Ovary (tissue), 9 donors: ENCODE data around the gene SLIT1. TPM values are rescaled to one million over a fixed set of nuclear protein-coding genes. Genes with fewer than 3 reads are reported as not detected.

ENCODE experiments used
- DNase-seq, 5 donors: peaks; one replicate each; pipeline ENCODE4 v3.0.0-alpha.2; 2019 to 2020
- H3K27ac ChIP-seq, 2 donors: fragments of 200-600 bp; one replicate each; pipeline versions ENCODE4 v1.5.1 to v1.8.0; 2019 to 2022
- H3K27me3 ChIP-seq: fragments of 200-600 bp; one replicate; pipeline ENCODE4 v1.8.0; 2022
- H3K36me3 ChIP-seq: fragments of 200-600 bp; sonication (generic); one replicate; pipeline ENCODE4 v1.5.1; 2019
- H3K4me1 ChIP-seq: one replicate; pipeline ENCODE4 v1.8.1; 2013; ENCODE audit warnings: mild to moderate bottlenecking, moderate library complexity; ENCODE audit not compliant: insufficient read depth
- H3K4me3 ChIP-seq: fragments of 200-600 bp; sonication (generic); one replicate; pipeline ENCODE4 v1.5.1; 2017
- H3K9me3 ChIP-seq, 2 donors: fragments of 200-600 bp in 1 of 2; sonication (generic) in 1 of 2; one replicate each; pipeline versions ENCODE4 v1.5.1 to v1.8.1; 2013 to 2019; ENCODE audit warnings: mild to moderate bottlenecking in 1 of 2, moderate library complexity in 1 of 2
- CTCF ChIP-seq, 3 donors: fragments of 450-650 bp in 2 of 3; fragments of 200-600 bp in 1 of 3; IDR thresholded peaks; one replicate each; pipeline versions ENCODE4 v1.5.1 to v1.8.0; 2016 to 2022; ENCODE audit warnings: antibody characterized with exemption in 3 of 3, mild to moderate bottlenecking in 1 of 3
- EP300 ChIP-seq: sonication (generic); formaldehyde crosslinking; IDR thresholded peaks from one replicate; pipeline ENCODE4 v1.6.1; 2017; ENCODE audit warnings: antibody characterized with exemption
- POLR2A ChIP-seq: fragments of 450-650 bp; IDR thresholded peaks from one replicate; pipeline ENCODE4 v1.6.1; 2017; ENCODE audit warnings: antibody characterized with exemption, mild to moderate bottlenecking, moderate library complexity
- WGBS, 3 donors: extraction: QIAGEN DNeasy Blood & Tissue Kit in 1 of 3; methylation state at CpG; one replicate each; pipeline versions ENCODE4 v1.1.5 to v1.1.7; 2013 to 2017; 5-methylcytosine and 5-hydroxymethylcytosine counted together
- intact Hi-C, 4 donors: fragments of 100-400 bp; cut with DNase I; formaldehyde crosslinking; loops; one replicate each; pipeline versions ENCODE4 v1.11.0 to v1.15.1; 2022 to 2023
- polyA plus RNA-seq, 2 donors: library from polyadenylated mRNA; stranded (reverse); fragments of 200-250 nt in 1 of 2; fragments of 350-450 nt in 1 of 2; fragmentation: Illumina TruSeq in 1 of 2; extraction: RNeasy Lipid Tissue Mini Kit (QIAGEN cat#74804) in 1 of 2; gene quantifications; one replicate each; pipeline ENCODE4 v1.2.3, GENCODE V29; 2013 to 2014
- total RNA-seq, 7 donors: library from RNA; depleted of rRNA in 2 of 7; stranded (reverse); fragments of >200 nt in 2 of 7; fragmentation: NEBNext Ultra II Directional in 3 of 7; extraction: Animal tissue kit (Norgen Biotek cat#: 25700) in 3 of 7; gene quantifications; one replicate each; pipeline versions ENCODE4 v1.1.0 to v1.2.4, GENCODE V29; 2016 to 2023
- donor health status: DM: no; HTN: no; CAD: no; lungs with moderate emphysema.
- donor health status: DM: no; HTN: no; CAD: no.
- donor health status: Bipolar disorder and iron deficiency.
- donor health status: DM: yes; HTN: yes; CAD: no.
- donor health status: DM: no; HTN: no; CAD: no.
- donor health status: DM: yes; HTN: yes; CAD: no.

The SLIT1 gene
- total and polyA plus RNA-seq, 9 donors = under 0.01 to 0.62 (median 0.25) TPM

GRCh38 chr10:97003151-97003803, 182.5 kb downstream of the SLIT1 start:
- no peaks in the 10 kb centered on the region for H3K27me3 ChIP-seq
- H3K4me1 ChIP-seq = no peaks in the 10 kb centered on the region
- H3K9me3 ChIP-seq = no peaks in the 10 kb centered on the region
- no peak for DNase-seq
- 87 to 95% (median 90%) methylated on average over 13 of the region's 13 CpGs for WGBS, 3 donors
- intact Hi-C loops = no loop called here
- H3K4me3 ChIP-seq = no peak overlapping the region
- no peak overlapping the region for H3K27ac ChIP-seq
- TF ChIP-seq EP300 (no peak), CTCF (IDR thresholded peaks at IDR 0.05) (no peak)
- no peaks in the 10 kb centered on the region for H3K36me3 ChIP-seq

GRCh38 chr10:97002670-97003069, 183.1 kb downstream of the SLIT1 start:
- H3K36me3 ChIP-seq = no peaks in the 10 kb centered on the region
- no peaks in the 10 kb centered on the region for H3K4me1 ChIP-seq
- WGBS, 3 donors = 93 to 95% (median 94%) methylated on average over 16 of the region's 16 CpGs
- no peaks in the 10 kb centered on the region for H3K9me3 ChIP-seq
- no peak overlapping the region for H3K27ac ChIP-seq
- no peak overlapping the region for H3K4me3 ChIP-seq
- DNase-seq = no peak
- intact Hi-C loops = no loop called here
- no peaks in the 10 kb centered on the region for H3K27me3 ChIP-seq
- TF ChIP-seq EP300 (no peak), CTCF (IDR thresholded peaks at IDR 0.05) (no peak), POLR2A (no peak)

- no peak for DNase-seq
- TF ChIP-seq POLR2A = no peak
- TF ChIP-seq EP300 = no peak
- no peak overlapping the region for H3K4me3 ChIP-seq
- 91 to 95% (median 94%) methylated on average over 17 of the region's 17 CpGs for WGBS, 3 donors
- H3K27me3 ChIP-seq = no peaks in the 10 kb centered on the region
- H3K27ac ChIP-seq = no peak overlapping the region
- no peaks in the 10 kb centered on the region for H3K36me3 ChIP-seq
- intact Hi-C loops = no loop called here
- no peaks in the 10 kb centered on the region for H3K9me3 ChIP-seq
- H3K4me1 ChIP-seq = peaks cover 1% of the 10 kb centered on the region
Observed at GRCh38 chr10:97001183-97001991, 184.4 kb downstream of the SLIT1 start.

GRCh38 chr10:97000487-97001182, 185.1 kb downstream of the SLIT1 start:
- Histone ChIP-seq H3K27ac (no peak overlapping the region), H3K9me3 (no peaks in the 10 kb centered on the region), H3K36me3 (no peaks in the 10 kb centered on the region), H3K4me3 (no peak overlapping the region), H3K27me3 (no peaks in the 10 kb centered on the region), H3K4me1 (peaks cover 7% of the 10 kb centered on the region)
- 88 to 90% (median 90%) methylated on average over 25 of the region's 25 CpGs for WGBS, 3 donors
- DNase-seq = no peak
- TF ChIP-seq POLR2A = no peak
- TF ChIP-seq CTCF (IDR thresholded peaks at IDR 0.05) = no peak
- no peak for TF ChIP-seq EP300
- intact Hi-C loops = no loop called here
